Activated T-helper 1 cell treated with Interleukin-2 at 50 U/mL for 16 hours (primary cell): ENCODE results near the gene MMD.

Experiments used
- DNase-seq: peaks from one replicate; pipeline ENCODE4 v3.0.0-alpha.2; 2020; ENCODE audit warnings: low read depth

MMD gene

GRCh38 chr17:55348749-55349354 lies 72.8 kb downstream of the MMD start:
- DNase-seq: peak; percentile 2

- DNase-seq: no peak
Observed at GRCh38 chr17:55347341-55347740, 74.3 kb downstream of the MMD start.

- no peak for DNase-seq
Observed at GRCh38 chr17:55346658-55347057, 75.0 kb downstream of the MMD start.

DNA sequence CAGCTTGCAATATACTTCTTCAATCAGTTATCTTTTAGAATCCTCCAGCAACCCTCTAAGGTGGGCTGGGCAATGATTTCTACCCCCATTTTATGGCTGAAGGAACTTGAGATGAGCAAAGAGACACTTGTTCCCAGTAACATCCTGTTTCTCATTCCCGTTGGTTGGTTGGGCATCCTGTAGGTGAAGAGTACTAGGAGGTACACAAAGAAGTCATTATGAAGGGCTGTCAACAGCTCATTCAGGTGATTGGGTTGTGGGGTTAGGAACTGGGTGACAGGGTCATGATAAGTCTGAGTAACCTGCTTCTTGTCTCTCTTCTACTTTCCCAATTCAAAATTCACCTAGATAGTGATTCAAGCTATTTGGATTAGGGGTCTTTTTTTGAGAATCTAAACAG lies 76.5 kb downstream of the MMD start:
- no peak for DNase-seq

DNA sequence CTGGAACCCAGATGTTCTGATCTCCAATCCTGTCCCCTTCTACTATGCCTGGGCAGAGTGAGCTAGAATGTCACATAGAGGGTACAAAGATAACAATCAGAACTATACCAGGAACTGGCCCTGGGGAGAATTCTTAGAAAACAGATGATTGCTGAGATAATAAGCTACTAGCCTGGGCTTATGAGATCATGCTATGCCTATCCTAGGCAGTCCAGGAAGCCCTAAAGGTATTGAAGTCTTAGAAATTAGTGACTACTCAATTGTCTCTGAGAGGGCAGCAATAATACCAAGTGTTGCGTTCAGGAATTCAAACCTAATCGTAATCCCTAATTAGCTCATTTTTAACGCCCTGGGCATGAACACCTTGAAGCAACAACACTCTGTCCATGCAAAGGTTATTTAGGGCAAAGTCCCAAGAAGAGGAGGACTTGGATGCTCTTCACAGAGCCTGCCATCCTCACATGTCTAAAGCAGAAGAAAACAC lies 77.1 kb downstream of the MMD start:
- no peak for DNase-seq

GRCh38 chr17:55343900-55344513 lies 77.6 kb downstream of the MMD start:
- no peak for DNase-seq

DNA sequence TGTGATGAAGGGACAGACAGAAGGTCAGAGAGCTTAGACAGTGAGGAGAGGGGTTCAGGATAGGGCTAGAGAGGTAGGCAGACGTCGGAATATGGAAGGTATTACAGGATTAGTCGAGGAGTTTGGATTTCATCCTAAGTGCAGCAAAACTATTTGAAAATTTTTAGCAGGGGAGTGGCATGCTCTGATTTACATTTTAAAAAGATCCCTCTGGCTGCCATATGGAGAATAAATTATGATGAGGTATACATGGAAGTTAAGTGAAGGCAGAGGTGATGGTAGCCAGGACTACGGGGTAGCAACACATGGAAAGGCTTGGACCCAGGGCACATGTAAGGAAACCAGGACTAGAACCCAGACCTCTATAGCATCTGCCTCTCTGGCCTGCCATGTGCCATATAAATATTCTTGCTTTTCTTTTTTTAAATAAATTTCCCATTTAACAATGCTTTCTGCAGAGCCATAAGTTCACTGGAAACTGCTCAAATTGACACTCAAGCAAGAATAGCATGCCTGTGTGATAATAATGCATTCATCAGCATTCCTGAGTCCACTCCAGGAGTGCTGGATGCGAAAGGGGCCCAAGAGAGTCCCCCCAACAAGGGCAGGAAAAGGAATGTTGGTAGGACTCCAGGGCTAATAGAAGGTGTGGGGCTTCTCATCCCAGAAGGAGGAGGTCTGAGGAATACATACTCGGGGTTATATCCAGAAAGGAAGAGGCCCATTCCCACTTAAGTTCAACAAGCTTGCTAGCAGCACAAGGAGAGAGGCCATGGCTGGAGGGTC lies 78.6 kb downstream of the MMD start:
- DNase-seq: no peak
